LNCaP clone FGC (cell line): ENCODE results near the gene NUCB1.
A peak's percentile ranks its signal among the peaks of the same experiment; 100 is the strongest.
"Not testable (repeated sequence)": the region's sequence is repeated elsewhere in the genome, so short reads cannot be mapped to it uniquely, and the experiment has no call there.

Experiments used
- DNase-seq: peaks from one replicate; pipeline ENCODE4 v3.0.0-alpha.2; 2011; ENCODE audit warnings: low read depth
- H3K4me3 ChIP-seq: 2 replicates; pipeline ENCODE4 v1.5.1; 2011; ENCODE audit warnings: mild to moderate bottlenecking, low read depth, low read length, control low read depth
- CTCF ChIP-seq: IDR thresholded peaks from 2 replicates; pipeline ENCODE4 v1.5.1; 2012; ENCODE audit warnings: mild to moderate bottlenecking; ENCODE audit not compliant: control insufficient read depth, insufficient read depth; ENCODE audit errors: extremely low read depth

The NUCB1 gene

GRCh38 chr19:48883726-48884125, 16.4 kb upstream of the NUCB1 start:
- no peak for TF ChIP-seq CTCF
- no peak for DNase-seq
- H3K4me3 ChIP-seq = no peak overlapping the region

DNA sequence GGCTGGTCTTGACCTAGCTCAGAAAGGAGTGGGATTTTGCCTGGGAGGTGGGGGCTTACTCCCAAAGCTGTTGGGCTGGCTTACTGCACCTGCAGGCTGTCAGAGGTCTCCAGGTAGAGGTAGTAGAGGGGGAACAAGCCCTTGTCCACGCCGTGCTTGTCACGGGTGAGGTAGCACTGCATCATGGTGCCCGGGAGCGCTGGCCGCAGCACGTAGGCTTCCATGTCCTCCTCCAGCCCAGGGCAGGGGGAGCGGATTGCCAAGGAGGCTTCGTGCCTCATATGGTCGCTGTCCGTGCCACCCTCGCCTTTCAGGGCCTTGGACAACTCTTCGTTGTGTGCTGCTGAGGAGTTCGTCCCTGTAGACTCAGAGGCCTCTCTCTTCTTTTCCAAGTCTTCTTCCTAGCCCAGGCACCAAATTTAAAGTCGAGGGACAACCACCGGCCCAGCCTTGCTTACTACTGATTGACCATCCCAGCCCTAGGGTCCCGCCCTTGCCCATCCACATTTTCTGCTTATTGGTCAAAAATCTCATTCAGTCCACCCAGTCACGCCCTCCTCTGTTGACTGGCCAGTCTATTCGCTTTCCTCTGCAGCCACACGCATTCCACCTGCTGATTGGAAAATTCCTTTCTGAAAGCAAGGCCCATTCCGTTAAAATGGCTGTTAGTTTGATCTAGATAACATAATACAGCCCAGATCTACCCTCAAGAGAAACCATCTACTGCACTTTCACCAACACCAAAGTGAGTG, 12.1 kb upstream of the NUCB1 start:
- no peak for TF ChIP-seq CTCF
- no peak for DNase-seq
- no peak overlapping the region for H3K4me3 ChIP-seq

- DNase-seq, H3K4me3 ChIP-seq: not testable (repeated sequence)
These were observed 10.6 kb upstream of the NUCB1 start for GRCh38 chr19:48889496-48889895.

GRCh38 chr19:48890551-48890950, 9.6 kb upstream of the NUCB1 start:
- H3K4me3 ChIP-seq = no peak overlapping the region
- TF ChIP-seq CTCF = no peak
- DNase-seq = no peak

DNA sequence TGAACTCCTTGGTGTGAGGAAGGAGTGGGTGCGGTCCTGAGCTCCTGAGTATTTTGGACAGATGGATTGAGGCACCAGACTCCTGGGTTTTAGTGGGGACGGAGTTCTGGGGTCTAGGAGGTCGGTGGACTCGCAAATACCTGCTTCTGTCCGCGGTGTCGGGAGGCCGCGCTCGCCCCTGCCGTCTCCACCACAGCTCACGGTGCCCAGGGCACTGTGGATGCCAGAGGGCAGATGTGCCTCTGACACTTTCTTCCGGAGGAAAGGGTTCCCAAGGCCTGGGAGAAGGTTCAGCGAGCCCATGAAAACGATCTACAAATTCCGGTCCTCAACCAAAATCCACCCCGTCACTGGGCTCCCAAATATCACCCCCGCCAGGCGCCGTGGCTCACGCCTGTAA, 4.9 kb upstream of the NUCB1 start:
- no peak for DNase-seq
- no peak overlapping the region for H3K4me3 ChIP-seq
- TF ChIP-seq CTCF = no peak

GRCh38 chr19:48896191-48896720, 3.9 kb upstream of the NUCB1 start:
- no peak for DNase-seq
- TF ChIP-seq CTCF = no peak
- H3K4me3 ChIP-seq = no peak overlapping the region

DNA sequence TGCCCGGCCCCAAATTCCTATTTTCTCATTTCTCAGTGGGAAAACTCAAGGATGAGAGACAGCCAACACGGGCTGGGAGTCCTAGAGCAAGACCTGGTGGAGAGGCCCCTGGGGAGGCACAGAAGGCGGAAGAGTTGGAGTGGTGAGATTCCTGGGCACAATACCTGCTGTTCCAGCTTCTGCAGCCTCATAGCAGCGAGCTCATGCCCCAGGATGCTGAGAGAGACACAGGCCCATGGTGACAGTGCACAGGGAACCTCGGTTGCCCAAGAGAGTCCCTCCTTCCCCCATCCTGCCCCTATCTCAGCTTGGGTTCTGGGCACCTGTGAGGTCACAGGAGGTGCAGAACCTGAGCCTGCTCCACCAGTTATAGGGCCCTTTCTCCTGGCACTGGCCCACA, 2.9 kb upstream of the NUCB1 start:
- H3K4me3 ChIP-seq = no peak overlapping the region
- DNase-seq = no peak
- TF ChIP-seq CTCF = no peak

DNA sequence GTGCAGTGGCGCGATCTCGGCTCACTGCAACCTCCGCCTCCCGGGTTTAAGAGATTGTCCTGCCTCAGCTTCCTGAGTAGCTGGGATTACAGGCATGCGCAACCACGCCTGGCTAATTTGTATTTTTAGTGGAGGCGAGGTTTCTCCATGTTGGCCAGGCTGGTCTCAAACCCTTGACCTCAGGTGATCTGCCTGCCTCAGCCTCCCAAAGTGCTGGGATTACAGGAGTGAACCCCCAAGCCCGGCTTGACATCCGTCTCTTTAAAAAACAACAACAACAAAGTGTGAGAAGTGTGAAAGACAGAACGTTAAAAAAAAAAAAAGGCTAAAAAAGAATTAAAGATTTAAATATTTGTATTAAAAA, 744 bp upstream of the NUCB1 start:
- DNase-seq = not testable (repeated sequence)
- peak overlapping the region; percentile 81 for H3K4me3 ChIP-seq
